Gastrocnemius medialis (tissue), 4 donors: ENCODE measurements around the gene LUC7L2. TPM values are rescaled to one million over a fixed set of nuclear protein-coding genes. Genes with fewer than 3 reads are reported as not detected.

Experiments used
- ATAC-seq, 2 donors: fragments of 150-250 bp; one replicate each; pipeline ENCODE4 v1.9.1; 2016
- DNase-seq, 2 donors: peaks; one replicate each; pipeline ENCODE4 v3.0.0-alpha.2; 2019
- H3K27ac ChIP-seq, 4 donors: fragments of 200-600 bp; sonication (generic); 1 replicate in 1 of 4; 2 replicates in 3 of 4; pipeline ENCODE4 v1.5.1; 2016 to 2018; ENCODE audit warnings: mild to moderate bottlenecking in 2 of 4, moderate library complexity in 1 of 4
- H3K27me3 ChIP-seq, 3 donors: fragments of 200-600 bp; sonication (generic) in 2 of 3; 1 replicate in 1 of 3; 2 replicates in 2 of 3; pipeline versions ENCODE4 v1.5.1 to v1.6.0; 2016 to 2019; ENCODE audit warnings: mild to moderate bottlenecking in 1 of 3, moderate library complexity in 1 of 3
- H3K36me3 ChIP-seq, 2 donors: fragments of 200-600 bp; sonication (generic) in 1 of 2; one replicate each; pipeline ENCODE4 v1.5.1; 2017 to 2018
- H3K4me1 ChIP-seq, 2 donors: fragments of 200-600 bp; sonication (generic) in 1 of 2; one replicate each; pipeline ENCODE4 v1.5.1; 2016 to 2017; ENCODE audit warnings: mild to moderate bottlenecking in 2 of 2
- H3K4me3 ChIP-seq, 4 donors: fragments of 200-600 bp; sonication (generic) in 3 of 4; 1 replicate in 1 of 4; 2 replicates in 3 of 4; pipeline ENCODE4 v1.5.1; 2016 to 2019; ENCODE audit warnings: mild to moderate bottlenecking in 2 of 4
- H3K9me3 ChIP-seq, 3 donors: fragments of 200-600 bp; sonication (generic) in 2 of 3; 1 replicate in 1 of 3; 2 replicates in 2 of 3; pipeline ENCODE4 v1.5.1; 2016 to 2019
- POLR2A ChIP-seq, 2 donors: fragments of 450-650 bp; IDR thresholded peaks; one replicate each; pipeline ENCODE4 v1.6.1; 2017; ENCODE audit warnings: antibody characterized with exemption in 2 of 2, mild to moderate bottlenecking in 2 of 2, moderate library complexity in 2 of 2
- in situ Hi-C, 4 donors: fragments of 200-750 bp; cut with MboI; loops; one replicate each; pipeline versions ENCODE4 v1.15.0 to v1.8.0; 2017; ENCODE audit warnings: low sequenced_read_pairs in 4 of 4
- intact Hi-C: fragments of 100-400 bp; cut with DNase I; formaldehyde crosslinking; loops from one replicate; pipeline ENCODE4 v1.15.1; 2023; ENCODE audit warnings: low total_unique reads
- total RNA-seq, 4 donors: library from RNA; depleted of rRNA; stranded (reverse); fragments of >200 nt; gene quantifications; one replicate each; pipeline versions ENCODE4 v1.1.0 to v1.2.3, GENCODE V29; 2016
- TF ChIP-seq, protein P1 (sequence below), 5 experiments: fragments of 450-650 bp in 3 of 5; fragments of 200-600 bp in 2 of 5; sonication (generic) in 2 of 5; IDR thresholded peaks in 4 of 5; conservative IDR thresholded peaks in 1 of 5; 1 replicate in 4 of 5; 2 replicates in 1 of 5; pipeline ENCODE4 v1.5.1; 2016 to 2019; ENCODE audit warnings: antibody characterized with exemption in 5 of 5, mild to moderate bottlenecking in 3 of 5, moderate library complexity in 3 of 5

Gene LUC7L2
- total RNA-seq, 4 donors from 2014 or later: 49.2 to 79.7 (median 54.0) TPM

GRCh38 chr7:139441961-139442360 lies 82.3 kb downstream of the LUC7L2 start:
- in situ Hi-C loops (no loop called here), intact Hi-C loops (no loop called here)
- H3K36me3 ChIP-seq: no peaks in the 10 kb centered on the region
- H3K27ac ChIP-seq: no peak overlapping the region
- no peaks in the 10 kb centered on the region for H3K4me1 ChIP-seq
- ATAC-seq (no peak), DNase-seq (no peak)
- no peaks in the 10 kb centered on the region for H3K27me3 ChIP-seq
- no peaks in the 10 kb centered on the region for H3K9me3 ChIP-seq
- no peak overlapping the region for H3K4me3 ChIP-seq
- TF ChIP-seq POLR2A (IDR thresholded peaks at IDR 0.05): no peak
- TF ChIP-seq, protein P1, sequence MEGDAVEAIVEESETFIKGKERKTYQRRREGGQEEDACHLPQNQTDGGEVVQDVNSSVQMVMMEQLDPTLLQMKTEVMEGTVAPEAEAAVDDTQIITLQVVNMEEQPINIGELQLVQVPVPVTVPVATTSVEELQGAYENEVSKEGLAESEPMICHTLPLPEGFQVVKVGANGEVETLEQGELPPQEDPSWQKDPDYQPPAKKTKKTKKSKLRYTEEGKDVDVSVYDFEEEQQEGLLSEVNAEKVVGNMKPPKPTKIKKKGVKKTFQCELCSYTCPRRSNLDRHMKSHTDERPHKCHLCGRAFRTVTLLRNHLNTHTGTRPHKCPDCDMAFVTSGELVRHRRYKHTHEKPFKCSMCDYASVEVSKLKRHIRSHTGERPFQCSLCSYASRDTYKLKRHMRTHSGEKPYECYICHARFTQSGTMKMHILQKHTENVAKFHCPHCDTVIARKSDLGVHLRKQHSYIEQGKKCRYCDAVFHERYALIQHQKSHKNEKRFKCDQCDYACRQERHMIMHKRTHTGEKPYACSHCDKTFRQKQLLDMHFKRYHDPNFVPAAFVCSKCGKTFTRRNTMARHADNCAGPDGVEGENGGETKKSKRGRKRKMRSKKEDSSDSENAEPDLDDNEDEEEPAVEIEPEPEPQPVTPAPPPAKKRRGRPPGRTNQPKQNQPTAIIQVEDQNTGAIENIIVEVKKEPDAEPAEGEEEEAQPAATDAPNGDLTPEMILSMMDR (IDR thresholded peaks at IDR 0.05 in 4 of 5, conservative IDR thresholded peaks at IDR 0.05 in 1 of 5): no peak

DNA sequence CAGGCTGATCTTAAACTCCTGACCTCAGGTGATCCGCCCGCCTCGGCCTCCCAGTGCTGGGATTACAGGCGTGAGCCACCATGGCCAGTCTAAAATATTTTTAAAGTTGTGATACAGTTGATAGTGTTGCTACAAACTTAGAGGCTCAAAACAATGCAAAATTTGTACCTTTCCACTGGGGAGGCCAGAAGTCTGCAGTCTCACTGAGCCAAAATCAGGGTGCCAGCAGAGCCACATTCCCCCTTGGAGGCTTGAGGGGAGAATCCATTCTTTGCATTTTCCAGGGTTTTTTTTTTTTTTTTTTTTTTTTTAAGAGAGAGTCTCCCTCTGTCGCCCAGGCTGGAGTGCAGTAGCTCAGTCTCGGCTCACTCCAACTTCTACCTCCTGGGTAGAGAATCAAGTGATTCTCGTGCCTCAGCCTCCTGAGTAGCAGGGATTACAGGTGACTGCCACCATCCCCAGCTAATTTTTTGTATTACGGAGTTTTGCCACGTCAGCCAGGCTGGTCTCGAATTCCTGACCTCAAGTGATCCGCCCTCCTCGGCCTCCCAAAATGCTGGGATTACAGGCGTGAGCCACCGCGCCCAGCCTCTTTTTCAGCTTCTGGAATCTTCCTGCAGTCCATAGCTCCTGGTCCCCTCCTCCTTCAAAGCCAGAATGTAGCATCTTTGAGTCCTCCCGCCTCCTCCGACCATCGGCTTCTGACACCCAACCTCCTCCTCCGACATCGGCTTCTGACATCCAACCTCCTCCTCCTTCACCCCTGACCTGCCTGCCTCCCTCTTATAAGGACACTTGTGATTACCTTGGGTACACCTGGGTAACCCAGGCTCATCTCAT lies 86.6 kb downstream of the LUC7L2 start:
- intact Hi-C loops: no loop called here
- no peaks in the 10 kb centered on the region for H3K9me3 ChIP-seq
- H3K4me3 ChIP-seq: no peak overlapping the region
- ATAC-seq: no peak
- no peak overlapping the region for H3K27ac ChIP-seq
- DNase-seq: no peak
- no peaks in the 10 kb centered on the region for H3K27me3 ChIP-seq
- no peaks in the 10 kb centered on the region for H3K36me3 ChIP-seq
- no peaks in the 10 kb centered on the region for H3K4me1 ChIP-seq
- TF ChIP-seq POLR2A (IDR thresholded peaks at IDR 0.05): no peak
- TF ChIP-seq, protein P1 (IDR thresholded peaks at IDR 0.05 in 4 of 5, conservative IDR thresholded peaks at IDR 0.05 in 1 of 5): no peak
- in situ Hi-C loops: no loop called here

DNA sequence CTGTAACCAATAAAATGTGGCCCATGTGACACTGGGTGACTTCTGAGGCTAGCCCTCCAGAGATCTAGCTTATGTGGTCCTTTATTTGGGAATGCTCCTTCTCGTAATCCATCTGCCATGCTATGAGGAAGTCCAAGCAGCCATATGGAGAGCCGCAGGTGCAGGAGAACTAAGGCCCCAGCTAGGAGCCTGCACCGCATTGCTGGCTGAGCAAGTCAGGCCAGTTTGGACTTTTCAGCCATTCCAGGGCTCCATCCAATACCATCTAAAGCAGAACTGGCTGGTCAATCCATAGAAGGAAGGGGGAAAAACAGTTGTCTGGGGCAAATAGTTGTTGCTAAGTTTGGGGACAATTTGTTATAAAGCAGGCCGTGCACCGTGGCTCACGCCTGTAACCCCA lies 91.2 kb downstream of the LUC7L2 start:
- in situ Hi-C loops (no loop called here), intact Hi-C loops (no loop called here)
- Histone ChIP-seq H3K27ac (no peak overlapping the region), H3K27me3 (no peaks in the 10 kb centered on the region), H3K36me3 (no peaks in the 10 kb centered on the region), H3K4me1 (no peaks in the 10 kb centered on the region), H3K9me3 (no peaks in the 10 kb centered on the region), H3K4me3 (no peak overlapping the region)
- DNase-seq: no peak
- TF ChIP-seq POLR2A (IDR thresholded peaks at IDR 0.05): no peak
- TF ChIP-seq, protein P1 (IDR thresholded peaks at IDR 0.05 in 4 of 5, conservative IDR thresholded peaks at IDR 0.05 in 1 of 5): no peak
- ATAC-seq: no peak

DNA sequence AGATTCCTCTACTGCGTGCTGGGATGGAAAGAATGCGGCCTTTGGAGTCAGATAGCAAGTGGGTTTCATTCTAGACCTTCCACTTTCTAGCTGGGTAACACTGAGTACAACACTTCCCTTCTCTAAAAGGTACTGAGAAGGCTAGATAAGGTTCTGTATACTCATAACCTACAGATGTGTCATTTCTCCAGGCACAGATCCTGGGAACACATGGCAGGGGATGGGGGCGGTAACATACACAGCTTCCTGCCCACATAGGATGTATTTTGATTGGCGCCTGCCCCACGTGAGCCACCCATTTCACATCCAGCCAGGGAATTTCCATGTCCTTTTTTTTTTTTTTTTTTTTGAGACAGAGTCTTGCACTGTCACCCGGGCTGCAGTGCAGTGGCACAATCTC lies 91.9 kb downstream of the LUC7L2 start:
- in situ Hi-C loops (no loop called here), intact Hi-C loops (no loop called here)
- Histone ChIP-seq H3K4me3 (no peak overlapping the region), H3K27ac (no peak overlapping the region), H3K27me3 (no peaks in the 10 kb centered on the region), H3K9me3 (no peaks in the 10 kb centered on the region), H3K4me1 (no peaks in the 10 kb centered on the region), H3K36me3 (no peaks in the 10 kb centered on the region)
- TF ChIP-seq, protein P1 (IDR thresholded peaks at IDR 0.05 in 4 of 5, conservative IDR thresholded peaks at IDR 0.05 in 1 of 5): no peak
- TF ChIP-seq POLR2A (IDR thresholded peaks at IDR 0.05): no peak
- no peak for DNase-seq
- no peak for ATAC-seq
